Stimulated activated CD4-positive, alpha-beta T cell treated with anti-CD3 and anti-CD28 coated beads, Interleukin-4, amount 100 ng/mL, for 1 hour (primary cell): ENCODE measurements around the gene NRM.
"Not testable (repeated sequence)": the region's sequence is repeated elsewhere in the genome, so short reads cannot be mapped to it uniquely, and the experiment has no call there.

Experiments
- DNase-seq: peaks from one replicate; pipeline ENCODE4 v3.0.0-alpha.2; 2020

Gene NRM

GRCh38 chr6:30664994-30665767, 25.6 kb downstream of the NRM start:
- no peak for DNase-seq

GRCh38 chr6:30657922-30658321, 32.9 kb downstream of the NRM start:
- DNase-seq, result not testable (repeated sequence)

DNA sequence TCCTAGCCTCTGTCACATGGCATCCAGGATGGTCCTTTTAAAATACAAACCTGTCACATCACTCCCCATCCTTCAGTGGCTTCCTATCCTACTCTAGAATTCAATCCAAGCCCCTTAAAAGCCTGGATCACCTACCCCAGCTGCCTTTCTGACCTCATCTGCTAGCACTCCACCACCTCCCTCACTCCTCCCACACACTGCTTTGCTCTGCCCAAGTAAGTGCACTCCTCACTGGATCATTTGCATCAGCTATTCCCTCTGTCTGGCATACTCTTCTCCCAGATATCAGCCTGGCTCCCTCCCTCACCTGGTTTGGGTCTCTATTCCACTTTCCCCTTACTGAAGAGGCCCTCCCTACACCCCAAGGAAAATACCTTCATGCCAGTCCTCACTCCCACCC, 33.3 kb downstream of the NRM start:
- DNase-seq, result no peak

DNA sequence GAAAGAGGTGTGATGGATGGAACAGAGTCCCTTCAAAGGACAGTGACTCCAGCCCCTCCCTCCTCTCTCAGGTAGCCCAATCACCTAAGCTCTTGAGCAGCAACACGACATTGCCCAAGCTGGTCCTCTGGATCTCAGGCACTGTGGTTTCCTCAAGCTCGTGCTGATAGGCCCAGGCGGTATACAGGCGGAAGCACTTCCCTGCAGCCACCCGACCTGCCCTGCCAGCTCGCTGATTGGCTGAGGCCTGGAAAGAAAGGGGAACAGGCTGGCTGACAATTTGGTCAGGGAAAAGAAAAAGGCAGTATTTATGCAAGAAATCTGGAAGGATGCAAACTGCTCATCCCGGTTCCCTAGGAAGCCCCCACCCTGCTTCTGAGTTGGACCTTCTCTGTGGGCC, 34.3 kb downstream of the NRM start:
- no peak for DNase-seq

DNA sequence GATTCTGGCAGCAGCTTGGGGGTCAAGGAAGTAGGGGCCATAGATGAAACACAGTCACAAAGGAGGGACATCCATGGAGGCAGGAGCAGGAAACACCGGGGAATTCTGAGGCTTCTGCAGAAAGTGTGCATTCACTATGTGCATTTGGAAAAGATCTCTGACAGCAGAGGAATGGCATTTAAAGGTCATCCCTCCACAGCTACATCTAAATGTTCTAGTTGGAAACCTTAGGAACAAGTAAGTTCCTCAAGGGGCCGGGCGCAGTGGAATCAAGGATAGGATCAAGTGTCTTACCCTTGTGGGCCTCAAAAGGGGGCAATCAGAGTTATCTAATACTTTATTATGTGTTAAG, 35.1 kb downstream of the NRM start:
- no peak for DNase-seq

- DNase-seq, result no peak
Observed at GRCh38 chr6:30654798-30655742, 35.7 kb downstream of the NRM start.

GRCh38 chr6:30651143-30651542, 39.6 kb downstream of the NRM start:
- no peak for DNase-seq

GRCh38 chr6:30647242-30648116, 43.3 kb downstream of the NRM start:
- DNase-seq, result peak; percentile 78

GRCh38 chr6:30646450-30647241, 44.1 kb downstream of the NRM start, which contains the start of gene C6orf136:
TSS of gene C6orf136 (plus strand) at chr6:30647133. CDS start at chr6:30647232, 99 bp downstream.
- DNase-seq, result peak; percentile 93

DNA sequence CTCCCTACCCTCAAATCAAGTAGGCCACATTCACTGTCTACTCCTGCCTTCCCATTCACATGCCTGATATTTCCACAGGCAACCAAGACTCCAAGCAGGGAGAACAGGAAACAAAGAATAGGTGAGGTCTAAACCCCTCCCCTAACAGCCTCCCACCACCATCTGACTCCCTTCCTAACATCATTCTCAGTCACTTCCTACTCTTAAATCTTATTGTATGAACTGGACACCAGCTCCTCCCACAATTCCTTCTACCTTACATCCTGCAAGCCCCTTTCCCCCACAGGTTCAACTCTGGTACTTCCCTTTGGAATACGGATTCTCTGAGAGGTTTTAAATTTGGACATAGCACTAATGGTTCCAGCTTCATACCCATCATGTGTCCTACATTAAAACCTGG, 44.8 kb downstream of the NRM start:
- no peak for DNase-seq

DNA sequence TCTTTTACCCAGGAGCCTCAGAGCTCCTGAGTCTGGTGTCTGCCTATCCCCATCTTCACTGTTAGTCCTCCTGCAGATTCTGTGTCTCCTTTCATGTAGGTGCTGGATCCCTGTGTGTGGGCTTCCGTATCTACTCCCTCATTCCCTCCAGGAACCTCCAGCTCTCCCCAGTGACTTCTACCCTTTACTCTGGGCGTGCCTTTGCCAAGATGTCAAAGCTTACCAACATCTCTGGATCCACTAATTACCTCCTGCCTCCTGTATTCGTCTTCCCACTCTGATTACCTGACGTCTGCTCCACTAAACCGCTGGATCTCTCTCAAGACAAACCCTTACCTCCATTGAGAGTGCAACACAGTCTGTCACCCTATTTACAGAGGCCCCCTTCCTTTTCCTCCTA, 46.0 kb downstream of the NRM start:
- no peak for DNase-seq

DNA sequence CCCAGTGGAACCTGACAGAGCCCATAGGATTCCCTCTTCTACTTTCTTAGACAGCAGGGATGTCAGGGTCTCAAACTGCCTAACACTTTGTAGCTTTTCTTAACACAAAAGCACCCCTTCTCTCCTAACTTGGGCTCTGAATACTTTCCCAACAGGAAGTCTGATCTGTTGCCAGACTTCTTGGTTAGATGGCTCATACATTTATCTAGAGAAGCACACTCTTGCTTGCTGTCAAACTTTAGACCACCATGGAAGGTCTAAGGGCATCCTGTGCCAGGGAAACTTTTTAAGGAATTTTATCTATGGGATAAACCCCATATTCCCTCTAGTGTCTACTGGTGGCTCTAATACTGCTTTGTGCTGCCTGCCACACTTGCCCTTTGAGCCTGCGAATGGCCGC, 47.1 kb downstream of the NRM start:
- DNase-seq, result no peak

- no peak for DNase-seq
Observed at GRCh38 chr6:30641048-30641447, 49.7 kb downstream of the NRM start.

DNA sequence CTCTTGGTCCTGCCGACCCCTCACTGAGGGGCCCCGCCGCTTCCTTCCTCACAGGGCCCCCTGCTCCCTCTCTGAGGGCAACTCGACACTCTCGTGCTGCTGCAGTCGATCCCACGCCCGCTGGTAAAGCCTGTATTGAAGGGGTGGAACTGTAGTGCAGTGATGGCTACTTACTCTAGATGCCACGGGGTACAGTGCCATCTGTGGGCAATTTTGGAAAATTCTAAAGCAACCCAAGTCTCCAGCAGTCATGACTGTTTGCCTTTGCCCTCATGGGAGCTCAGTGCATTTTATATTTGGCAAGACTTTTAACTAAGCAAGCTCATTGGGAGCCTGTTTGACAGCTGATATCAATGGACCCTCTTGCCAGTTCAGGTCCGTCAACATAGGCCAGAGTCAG, 50.3 kb downstream of the NRM start:
- DNase-seq, result no peak
